PC-3 (cell line): Measurements from ENCODE around the gene TRAF3. TPM values are rescaled to one million over a fixed set of nuclear protein-coding genes. Genes with fewer than 3 reads are reported as not detected.

Experiments
- ATAC-seq: fragments of 200-7000 bp; cut with Tn5 transposase; 2 replicates; pipeline ENCODE4 v1.9.1; 2020; ENCODE audit warnings: mild to moderate bottlenecking, moderate library complexity
- BruUV-seq: library from RNA; stranded (reverse); fragments of 400-500 nt; replicated peaks from 2 replicates; lab custom pipeline; 2021; lab: Mats Ljungman, UMichigan
- CTCF ChIA-PET: fragments of 300-600 bp; sonication (Branson Sonifier 250); formaldehyde crosslinking; loops from one replicate; lab custom pipeline; 2022; ENCODE audit warnings: antibody characterized with exemption; lab: Charles Lee
- POLR2A ChIA-PET: fragments of 300-600 bp; sonication (Branson Sonifier 250); formaldehyde crosslinking; loops from one replicate; lab custom pipeline; 2022; ENCODE audit warnings: antibody characterized with exemption; ENCODE audit not compliant: unreplicated experiment; lab: Charles Lee
- DNase-seq: peaks from one replicate; pipeline ENCODE4 v3.0.0-alpha.2; 2015
- H2AFZ ChIP-seq: fragments of 300-600 bp; sonication (generic); 2 replicates; pipeline ENCODE4 v1.6.0; 2016; ENCODE audit warnings: antibody characterized with exemption, low read length
- H3F3A ChIP-seq: fragments of 300-600 bp; sonication (generic); one replicate; pipeline ENCODE4 v1.6.0; 2017; ENCODE audit warnings: antibody characterized with exemption, low read length, control low read depth, mild to moderate bottlenecking; ENCODE audit not compliant: unreplicated experiment
- H3K27ac ChIP-seq: fragments of 300-600 bp; sonication (generic); 2 replicates; pipeline ENCODE4 v1.5.1; 2016; ENCODE audit warnings: mild to moderate bottlenecking, low read length
- H3K27me3 ChIP-seq: fragments of 300-600 bp; sonication (generic); 2 replicates; pipeline ENCODE4 v1.6.1; 2016; ENCODE audit warnings: low read length, mixed read lengths
- H3K36me3 ChIP-seq: fragments of 300-600 bp; sonication (generic); 2 replicates; pipeline ENCODE4 v1.6.1; 2016; ENCODE audit warnings: low read depth, mixed run types, low read length, mixed read lengths
- H3K4me1 ChIP-seq: fragments of 300-600 bp; sonication (generic); 2 replicates; pipeline ENCODE4 v1.5.1; 2016; ENCODE audit warnings: low read length; ENCODE audit not compliant: insufficient read depth
- H3K4me2 ChIP-seq: fragments of 300-600 bp; sonication (generic); 2 replicates; pipeline ENCODE4 v1.6.0; 2016; ENCODE audit warnings: low read length
- H3K4me3 ChIP-seq: fragments of 300-600 bp; sonication (generic); 2 replicates; pipeline ENCODE4 v1.5.1; 2016; ENCODE audit warnings: mild to moderate bottlenecking, low read length, mixed read lengths
- H3K79me2 ChIP-seq: fragments of 300-600 bp; sonication (generic); 2 replicates; pipeline ENCODE4 v1.6.1; 2017; ENCODE audit warnings: low read length, mixed read lengths
- H3K9ac ChIP-seq: fragments of 300-600 bp; sonication (generic); 2 replicates; pipeline ENCODE4 v1.6.0; 2016; ENCODE audit warnings: mild to moderate bottlenecking, low read length
- H3K9me2 ChIP-seq: fragments of 300-600 bp; sonication (generic); replicated peaks from 2 replicates; pipeline ENCODE4 v1.6.1; 2016; ENCODE audit warnings: mixed run types, low read length, mixed read lengths
- H3K9me3 ChIP-seq: fragments of 300-600 bp; sonication (generic); 2 replicates; pipeline ENCODE4 v1.6.1; 2016; ENCODE audit warnings: low read length, mixed read lengths
- H4K20me1 ChIP-seq: fragments of 300-600 bp; sonication (generic); 2 replicates; pipeline ENCODE4 v1.6.1; 2016; ENCODE audit warnings: low read length, mixed read lengths
- CTCF ChIP-seq: fragments of 300-600 bp; sonication (generic); conservative IDR thresholded peaks from 2 replicates; pipeline ENCODE4 v1.5.1; 2017; ENCODE audit warnings: antibody characterized with exemption, low read depth, mild to moderate bottlenecking, low read length
- EZH2 ChIP-seq: fragments of 300-600 bp; sonication (generic); IDR thresholded peaks from one replicate; pipeline ENCODE4 v1.6.1; 2017; ENCODE audit warnings: antibody characterized with exemption, mild to moderate bottlenecking, low read length; ENCODE audit not compliant: unreplicated experiment
- EZH2phosphoT487 ChIP-seq: fragments of 300-600 bp; sonication (generic); IDR thresholded peaks from 2 replicates; pipeline ENCODE4 v1.6.1; 2018; ENCODE audit warnings: mild to moderate bottlenecking, antibody characterized with exemption, low read length, borderline replicate concordance
- intact Hi-C: fragments of 100-400 bp; cut with micrococcal nuclease; formaldehyde crosslinking; loops from 2 replicates; pipeline ENCODE4 v1.9.0; 2023
- total RNA-seq: library from RNA; depleted of rRNA; stranded (reverse); fragments of >200 nt; gene quantifications from 2 replicates; pipeline ENCODE4 v1.2.3, GENCODE V29; 2014

TRAF3 gene
- total RNA-seq, 1 experiment from 2014 or later: 19.4 TPM

- Histone ChIP-seq H3K9me3 (no peaks in the 10 kb centered on the region), H3K4me3 (no peak overlapping the region), H3K79me2 (no peaks in the 10 kb centered on the region), H3K36me3 (no peaks in the 10 kb centered on the region), H3K27me3 (no peaks in the 10 kb centered on the region), H3F3A (no peaks in the 10 kb centered on the region), H4K20me1 (no peaks in the 10 kb centered on the region), H3K27ac (no peak overlapping the region), H3K4me1 (no peaks in the 10 kb centered on the region), H3K9ac (no peak overlapping the region), H3K9me2 (no peaks in the 10 kb centered on the region), H2AFZ (no peak overlapping the region), H3K4me2 (no peak overlapping the region)
- CTCF ChIA-PET: no interaction called here
- DNase-seq (no peak), ATAC-seq (no peak)
- intact Hi-C loops: loop anchor here (10.0 kb wide), 1 partner anchor 140 kb away; the partner anchor contains the start of gene TRAF3
- TF ChIP-seq EZH2phosphoT487 (no peak), EZH2 (no peak), CTCF (no peak)
- POLR2A ChIA-PET: no interaction called here
- no TSS peak for BruUV-seq
These were observed 137.4 kb downstream of the TRAF3 start for GRCh38 chr14:102914474-102915291.

- Histone ChIP-seq H2AFZ (no peak overlapping the region), H3K9me2 (no peaks in the 10 kb centered on the region), H3K79me2 (no peaks in the 10 kb centered on the region), H3K27me3 (no peaks in the 10 kb centered on the region), H3K4me1 (no peaks in the 10 kb centered on the region), H4K20me1 (no peaks in the 10 kb centered on the region), H3K4me2 (no peak overlapping the region), H3K9me3 (0 out of 2 replicates have a peak, but pooled peaks cover 3% of the 10 kb centered on the region), H3K27ac (no peak overlapping the region), H3K9ac (no peak overlapping the region), H3K4me3 (no peak overlapping the region), H3K36me3 (no peaks in the 10 kb centered on the region), H3F3A (no peaks in the 10 kb centered on the region)
- CTCF ChIA-PET: no interaction called here
- TF ChIP-seq CTCF (no peak), EZH2phosphoT487 (no peak), EZH2 (no peak)
- BruUV-seq: no TSS peak
- intact Hi-C loops: loop anchor here (10.0 kb wide), 1 partner anchor 141 kb away; the partner anchor contains the start of gene TRAF3
- POLR2A ChIA-PET: no interaction called here
- DNase-seq (no peak), ATAC-seq (no peak)
These were observed 138.3 kb downstream of the TRAF3 start for GRCh38 chr14:102915292-102916110.
